ENCODE measurements around the gene TBCC. TPM values are rescaled to one million over a fixed set of nuclear protein-coding genes. Genes with fewer than 3 reads are reported as not detected.

Gene TBCC
- total RNA-seq, 2 donors from 2014 or later = 18.8 to 21.4 TPM

GRCh38 chr6:42787063-42787472 lies 41.2 kb upstream of the TBCC start:
- H3K27ac ChIP-seq = peak overlapping the region; percentile 10 to 99
- TF ChIP-seq CTCF (IDR thresholded peaks at IDR 0.05) = no peak
- peaks cover 0 to 62% of the 10 kb centered on the region in 2 donors for H3K4me1 ChIP-seq
- DNase-seq (ENCODE audit: low spot score) = no peak
- H3K27me3 ChIP-seq = no peaks in the 10 kb centered on the region
- H3K9me3 ChIP-seq = no peaks in the 10 kb centered on the region
- H3K4me3 ChIP-seq = no peak overlapping the region
- H3K36me3 ChIP-seq = no peaks in the 10 kb centered on the region

GRCh38 chr6:42786525-42786985 lies 40.7 kb upstream of the TBCC start:
- TF ChIP-seq CTCF (IDR thresholded peaks at IDR 0.05) = no peak
- Histone ChIP-seq H3K4me1 (peaks cover 0 to 62% of the 10 kb centered on the region in 2 donors), H3K27ac (peak overlapping the region; percentile 99), H3K36me3 (no peaks in the 10 kb centered on the region), H3K27me3 (no peaks in the 10 kb centered on the region), H3K9me3 (no peaks in the 10 kb centered on the region), H3K4me3 (no peak overlapping the region)
- no peak for DNase-seq (ENCODE audit: low spot score)

- no peak for DNase-seq (ENCODE audit: low spot score)
- H3K36me3 ChIP-seq = no peaks in the 10 kb centered on the region
- no peaks in the 10 kb centered on the region for H3K9me3 ChIP-seq
- no peak for TF ChIP-seq CTCF (IDR thresholded peaks at IDR 0.05)
- peaks cover 0 to 51% of the 10 kb centered on the region in 2 donors for H3K4me1 ChIP-seq
- no peaks in the 10 kb centered on the region for H3K27me3 ChIP-seq
- H3K27ac ChIP-seq = peak overlapping the region; percentile 99
- peak overlapping the region; percentile 77 to 78 for H3K4me3 ChIP-seq
Measured at GRCh38 chr6:42784717-42785498, 39.0 kb upstream of the TBCC start.

- DNase-seq (ENCODE audit: low spot score) = no peak
- no peak for TF ChIP-seq CTCF (IDR thresholded peaks at IDR 0.05)
- peak overlapping the region; percentile 99 for H3K27ac ChIP-seq
- H3K4me1 ChIP-seq = peaks cover 0 to 43% of the 10 kb centered on the region in 2 donors
- no peaks in the 10 kb centered on the region for H3K9me3 ChIP-seq
- no peaks in the 10 kb centered on the region for H3K27me3 ChIP-seq
- peak overlapping the region; percentile 77 to 78 for H3K4me3 ChIP-seq
- H3K36me3 ChIP-seq = no peaks in the 10 kb centered on the region
Measured at GRCh38 chr6:42783876-42784642, 38.2 kb upstream of the TBCC start.

GRCh38 chr6:42783177-42783875 lies 37.4 kb upstream of the TBCC start:
- Histone ChIP-seq H3K9me3 (no peaks in the 10 kb centered on the region), H3K4me3 (peak overlapping the region; percentile 77 to 78), H3K27me3 (no peaks in the 10 kb centered on the region), H3K4me1 (peaks cover 0 to 35% of the 10 kb centered on the region in 2 donors), H3K36me3 (no peaks in the 10 kb centered on the region), H3K27ac (peak overlapping the region; percentile 99)
- DNase-seq (ENCODE audit: low spot score) = peak; percentile 69
- TF ChIP-seq CTCF (IDR thresholded peaks at IDR 0.05) = no peak

Data from right atrium auricular region (tissue), 2 donors.